K562 (cell line): ENCODE data around the gene LSS. TPM values are rescaled to one million over a fixed set of nuclear protein-coding genes. Genes with fewer than 3 reads are reported as not detected.

ENCODE experiments used
- BCLAF1 ChIP-seq, 2 experiments: fragments of 450-650 bp in 1 of 2; IDR thresholded peaks; 2 replicates each; pipeline ENCODE4 v1.6.1; 2011 to 2017; ENCODE audit warnings: low read depth in 2 of 2, antibody characterized with exemption in 1 of 2, borderline replicate concordance in 1 of 2, low read length in 1 of 2, mild to moderate bottlenecking in 1 of 2, mixed read lengths in 1 of 2; ENCODE audit not compliant: control insufficient read depth in 1 of 2
- CBX5 ChIP-seq: IDR thresholded peaks from 2 replicates; pipeline ENCODE4 v1.6.1; 2014; ENCODE audit warnings: low read depth, borderline replicate concordance
- E2F6 ChIP-seq, 2 experiments: IDR thresholded peaks; 2 replicates each; pipeline ENCODE4 v1.6.1; 2011; ENCODE audit warnings: borderline replicate concordance in 1 of 2, control low read depth in 1 of 2, low read depth in 1 of 2, low read length in 1 of 2, mild to moderate bottlenecking in 1 of 2, mixed read lengths in 1 of 2, moderate library complexity in 1 of 2; ENCODE audit not compliant: insufficient read depth in 1 of 2, insufficient read length in 1 of 2, poor library complexity in 1 of 2, severe bottlenecking in 1 of 2; ENCODE audit errors: extremely low read depth in 1 of 2
- HCFC1 ChIP-seq: IDR thresholded peaks from 2 replicates; pipeline ENCODE4 v1.6.1; 2012; ENCODE audit warnings: low read depth, low read length, improper control_type of control experiment
- HMG20B ChIP-seq: fragments of 250-450 bp; sonication (Bioruptor Pico); IDR thresholded peaks from 2 replicates; pipeline ENCODE4 v1.5.0; 2021; ENCODE audit warnings: mild to moderate bottlenecking
- IRF2 ChIP-seq: sonication (generic); formaldehyde crosslinking; IDR thresholded peaks from 2 replicates; pipeline ENCODE4 v1.8.1; 2022; ENCODE audit warnings: mild to moderate bottlenecking, missing genetic modification reagents
- MIER1 ChIP-seq: fragments of 450-650 bp; IDR thresholded peaks from 2 replicates; pipeline ENCODE4 v1.6.1; 2016; ENCODE audit warnings: antibody characterized with exemption, mild to moderate bottlenecking, low read depth
- PPARD ChIP-seq: fragments of 250-450 bp; sonication (Bioruptor Pico); IDR thresholded peaks from 2 replicates; pipeline ENCODE4 v1.8.0; 2022; ENCODE audit warnings: inconsistent platforms, mild to moderate bottlenecking, moderate library complexity
- RFX5 ChIP-seq: IDR thresholded peaks from 2 replicates; pipeline ENCODE4 v1.6.1; 2011; ENCODE audit warnings: low read depth, mild to moderate bottlenecking, improper control_type of control experiment, low read length
- SIRT6 ChIP-seq: IDR thresholded peaks from one replicate; pipeline ENCODE4 v1.6.1; 2012; ENCODE audit warnings: low read depth, mild to moderate bottlenecking, control low read depth, inconsistent platforms, low read length, moderate library complexity
- TBL1XR1 ChIP-seq, 2 experiments: IDR thresholded peaks; 2 replicates each; pipeline ENCODE4 v1.6.1; 2012; ENCODE audit warnings: improper control_type of control experiment in 2 of 2, low read length in 2 of 2, mild to moderate bottlenecking in 1 of 2
- TEAD2 ChIP-seq: fragments of 450-650 bp; IDR thresholded peaks from 2 replicates; pipeline ENCODE4 v1.6.1; 2016; ENCODE audit warnings: missing genetic modification characterization, control low read depth, missing compliant biosample characterization
- ZNF398 ChIP-seq: fragments of 250-450 bp; sonication (Bioruptor Pico); IDR thresholded peaks from 2 replicates; pipeline ENCODE4 v1.8.0; 2021; ENCODE audit warnings: moderate library complexity, mild to moderate bottlenecking, inconsistent platforms
- ZNF512 ChIP-seq: IDR thresholded peaks from 2 replicates; pipeline ENCODE4 v1.6.1; 2016; ENCODE audit warnings: missing genetic modification characterization, missing compliant biosample characterization
- ZNF707 ChIP-seq: fragments of 250-450 bp; sonication (Bioruptor Pico); conservative IDR thresholded peaks from 2 replicates; pipeline ENCODE4 v1.8.0; 2022; ENCODE audit warnings: inconsistent platforms, mild to moderate bottlenecking, moderate library complexity
- ZNF76 ChIP-seq: fragments of 250-450 bp; sonication (Bioruptor Pico); IDR thresholded peaks from 2 replicates; pipeline ENCODE4 v1.4.0; 2020; ENCODE audit warnings: mild to moderate bottlenecking, moderate library complexity, borderline replicate concordance
- polyA plus RNA-seq, 8 experiments: library from polyadenylated mRNA; depleted of rRNA in 4 of 8; stranded (reverse) in 5 of 8; unstranded in 3 of 8; fragments of >200 nt; fragmentation: Nextera tagmentation in 2 of 8; fragmentation: Illumina TruSeq in 1 of 8; extraction: Ambion mirVana in 2 of 8; extraction: Trizol in 1 of 8; gene quantifications; 2 replicates each; pipeline versions ENCODE4 v1.2.1 to v1.2.3, GENCODE V29; 2011 to 2014; ENCODE audit warnings: inconsistent platforms in 1 of 8, missing spikeins in 1 of 8
- total RNA-seq, 7 experiments: library from RNA; depleted of rRNA in 6 of 7; stranded (reverse); fragments of >200 nt in 6 of 7; fragmentation: Illumina TruSeq in 2 of 7; extraction: Trizol in 2 of 7; gene quantifications; 2 replicates each; pipeline versions ENCODE4 v1.2.1 to v1.2.3, GENCODE V29; 2011 to 2021; ENCODE audit warnings: low replicate concordance in 1 of 7

Gene LSS
- total and polyA plus RNA-seq, 9 of the 15 experiments (the other 6 are each of a cell fraction or from before 2014, with no cell fraction given) = 2.2 to 89.5 (median 37.4) TPM

GRCh38 chr21:46184625-46185555 lies 43.7 kb downstream of the LSS start (continued):
- TF ChIP-seq ZNF512 (tag) = no peak
- no peak for TF ChIP-seq RFX5
- no peak for TF ChIP-seq BCLAF1 (IDR thresholded peaks at IDR 0.05; ENCODE audit: borderline replicate concordance in 1 of 2, control insufficient read depth in 1 of 2, low read depth in 2 of 2, low read length in 1 of 2)
- TF ChIP-seq HMG20B (CRISPR knock-in tag) = no peak
- no peak for TF ChIP-seq TEAD2 (tag)
- TF ChIP-seq MIER1 = no peak
- TF ChIP-seq SIRT6 = no peak
- TF ChIP-seq ZNF707 (CRISPR knock-in tag) = no peak
- no peak for TF ChIP-seq HCFC1
- no peak for TF ChIP-seq IRF2 (CRISPR knock-in tag)
- no peak for TF ChIP-seq PPARD
- TF ChIP-seq CBX5 = no peak
- peak in 1 of 2 experiments; percentile 45 for TF ChIP-seq E2F6 (IDR thresholded peaks at IDR 0.05; ENCODE audit: borderline replicate concordance in 1 of 2, extremely low read depth in 1 of 2, insufficient read depth in 1 of 2, insufficient read length in 1 of 2, low read depth in 1 of 2, low read length in 1 of 2, poor library complexity in 1 of 2, severe bottlenecking in 1 of 2)
- no peak for TF ChIP-seq ZNF398 (CRISPR knock-in tag)
- TF ChIP-seq TBL1XR1 (IDR thresholded peaks at IDR 0.05; ENCODE audit: low read length in 2 of 2) = peak in 1 of 2 experiments; percentile 11; a peak in 1 of 4 replicates
- no peak for TF ChIP-seq ZNF76 (CRISPR knock-in tag)
